GM19023 (cell line): ENCODE data around the gene LRG1.
"Not testable (repeated sequence)": the region's sequence is repeated elsewhere in the genome, so short reads cannot be mapped to it uniquely, and the experiment has no call there.

Experiments
- ATAC-seq: cut with Tn5 transposase; IDR thresholded peaks from one replicate; pipeline ENCODE4 v1.9.1; 2021; ENCODE audit warnings: mild to moderate bottlenecking, moderate library complexity; ENCODE audit not compliant: unreplicated experiment

The LRG1 gene

DNA sequence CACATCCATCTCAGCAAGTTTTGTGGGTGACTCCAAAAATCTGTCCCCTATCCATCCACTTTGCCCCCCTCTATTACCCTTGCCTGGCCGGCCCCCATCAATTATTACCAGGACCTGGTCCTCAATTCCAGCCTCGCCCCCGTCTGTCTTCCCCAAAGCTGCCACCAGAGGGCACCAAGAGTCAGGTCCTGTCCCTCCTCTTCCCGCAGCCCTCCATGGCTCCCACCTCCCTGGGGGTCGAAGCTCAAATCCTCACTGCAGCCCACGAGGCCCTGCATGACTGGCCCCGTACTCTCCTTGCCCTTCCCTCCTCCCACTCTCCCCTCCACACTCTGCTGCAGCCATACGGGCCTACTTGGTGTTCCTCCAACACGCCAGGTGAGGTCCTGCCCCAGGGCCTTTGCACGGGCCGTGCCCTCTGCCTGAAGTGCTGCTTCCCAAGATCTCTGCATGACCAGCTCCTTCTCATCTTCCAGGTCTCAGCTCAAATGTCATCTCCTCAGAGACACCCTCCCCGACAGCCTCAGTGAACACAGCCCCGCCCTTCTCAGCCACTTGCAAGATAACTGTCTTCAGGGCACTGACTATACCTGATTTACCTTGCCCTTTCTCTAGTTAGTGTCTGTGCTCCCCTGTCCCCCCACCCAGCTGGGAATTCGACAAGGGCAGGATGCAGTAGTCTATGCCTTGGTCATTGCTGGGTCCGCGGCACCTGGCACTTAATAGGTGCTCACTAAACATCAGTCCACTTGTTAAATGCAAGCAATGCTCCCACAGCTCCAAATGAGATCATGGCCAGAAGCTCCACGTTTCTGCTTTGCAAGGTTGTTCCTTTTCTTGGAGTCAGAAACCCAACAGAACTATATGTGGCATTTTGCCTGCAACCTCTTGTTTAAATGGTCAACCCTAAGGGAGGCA is 36.4 kb upstream of the LRG1 start:
- no peak for ATAC-seq

DNA sequence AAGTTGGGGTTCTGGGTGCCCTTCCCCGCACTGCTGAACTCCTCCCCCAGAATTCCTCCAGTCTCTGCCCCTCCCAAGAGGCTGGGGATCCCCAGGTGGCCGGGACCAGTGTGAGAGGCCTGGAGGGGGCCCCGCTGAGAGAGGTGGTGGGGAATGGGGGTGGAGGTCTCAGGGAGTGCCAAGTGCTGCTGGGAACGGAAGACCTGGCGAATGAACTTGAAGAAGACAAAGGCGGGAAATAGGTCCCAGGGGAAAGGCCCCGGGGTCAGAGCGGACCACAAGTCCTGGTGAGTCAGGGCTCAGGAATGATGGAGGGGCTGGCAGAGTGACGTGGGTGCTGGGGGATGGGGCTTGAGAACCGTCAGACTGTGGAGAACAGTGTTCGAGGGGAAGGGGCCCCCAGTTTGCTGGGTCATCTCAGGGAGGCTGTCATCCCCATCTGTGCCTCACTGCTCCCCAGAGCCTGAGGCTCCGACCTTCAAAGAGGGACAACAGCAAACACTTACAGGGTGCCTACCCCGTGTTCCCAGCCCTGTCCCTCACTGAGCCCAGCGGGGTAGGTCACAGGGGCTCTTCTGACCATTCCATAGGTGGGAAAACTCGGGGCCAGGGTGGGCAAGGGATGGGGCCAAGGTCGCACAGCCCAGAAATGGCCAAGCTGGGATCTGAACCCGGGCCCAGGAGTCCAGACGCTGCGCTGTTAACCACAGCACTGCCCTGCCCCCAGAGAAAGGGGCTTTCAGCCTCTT is 35.6 kb upstream of the LRG1 start:
- no peak for ATAC-seq

DNA sequence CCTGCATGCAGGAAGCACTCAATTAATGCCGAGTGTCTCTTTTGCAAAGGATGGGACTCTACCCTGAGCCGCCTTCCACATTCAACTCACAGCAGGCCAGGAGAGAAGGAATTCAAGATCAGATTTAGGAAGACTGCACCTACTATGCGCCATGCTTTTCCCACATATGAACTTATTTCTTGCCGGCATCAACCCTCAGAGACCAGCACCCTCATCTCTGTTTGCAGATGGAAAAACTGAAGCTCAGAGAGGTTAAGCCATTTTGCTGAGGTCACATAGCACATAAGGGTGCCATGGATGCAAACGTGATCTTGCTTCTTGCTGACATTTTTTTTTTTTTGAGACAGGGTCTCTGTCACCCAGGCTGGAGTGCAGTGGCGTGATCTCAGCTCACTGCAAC is 33.8 kb upstream of the LRG1 start:
- ATAC-seq, result no peak

DNA sequence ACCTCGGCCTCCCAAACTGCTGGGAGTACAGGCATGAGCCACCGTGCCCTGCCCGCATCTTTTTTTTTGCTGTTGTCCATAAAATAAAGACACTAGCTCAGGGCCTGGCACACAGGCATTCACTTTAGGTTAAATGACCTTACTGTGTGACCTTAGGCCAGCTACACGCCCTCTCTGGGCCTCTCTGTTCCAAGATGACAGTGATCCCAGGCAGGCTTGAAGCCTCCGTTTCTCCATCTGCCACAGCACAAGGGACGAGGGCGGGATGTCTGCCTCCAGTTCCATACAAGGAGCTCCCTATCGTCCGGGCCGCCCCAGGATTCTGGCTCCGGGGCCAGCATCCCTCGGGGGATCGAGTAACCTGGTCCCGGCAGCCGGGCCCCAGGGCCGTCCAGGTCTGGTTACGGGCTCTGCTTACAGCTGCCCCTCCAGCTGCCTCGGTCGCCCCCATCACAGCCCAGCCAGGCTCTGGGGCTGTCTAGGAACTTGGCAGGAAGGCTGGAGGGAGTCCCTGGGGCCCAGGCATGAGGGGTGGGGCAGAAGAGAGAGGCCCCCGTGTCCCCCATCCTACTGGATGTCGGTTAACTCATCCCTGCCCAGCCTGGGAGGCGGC is 31.6 kb upstream of the LRG1 start:
- no peak for ATAC-seq

DNA sequence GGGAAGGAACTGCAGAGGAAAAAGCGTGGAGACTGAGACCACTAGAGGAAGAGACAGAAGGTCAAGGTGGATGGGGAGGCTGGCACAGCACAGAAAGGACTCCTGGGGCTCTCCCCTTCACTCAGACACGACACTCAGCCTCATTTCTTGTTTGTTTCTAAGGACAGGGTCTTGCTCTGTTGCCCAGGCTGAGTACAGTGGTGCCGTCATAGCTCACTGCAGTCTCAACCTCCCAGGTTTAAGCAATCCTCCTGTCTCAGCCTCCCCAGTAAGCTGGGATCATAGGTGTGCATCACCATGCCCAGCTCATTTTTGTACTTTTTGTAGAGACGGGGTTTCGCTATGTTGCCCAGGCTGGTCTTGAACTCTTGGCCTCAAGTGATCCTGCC is 31.1 kb upstream of the LRG1 start:
- no peak for ATAC-seq

DNA sequence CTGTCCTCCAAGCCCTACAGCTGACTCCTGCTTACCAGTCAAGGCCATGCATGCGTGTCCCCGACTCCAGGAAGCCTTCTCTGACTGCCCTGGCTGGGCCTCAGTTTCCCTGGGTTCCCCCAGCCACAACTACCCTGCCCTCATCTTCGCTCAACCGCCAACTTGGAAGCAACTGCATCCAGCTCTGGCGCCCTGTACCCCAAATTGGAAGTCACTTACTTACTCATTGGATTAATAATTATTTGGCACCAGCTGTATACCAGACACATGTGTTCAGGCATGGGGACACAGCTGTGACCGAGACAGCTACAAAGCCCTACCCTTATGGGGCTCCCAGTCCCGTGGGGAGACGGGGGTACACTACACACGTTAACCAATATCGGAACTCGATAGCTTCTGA is 30.6 kb upstream of the LRG1 start:
- no peak for ATAC-seq

DNA sequence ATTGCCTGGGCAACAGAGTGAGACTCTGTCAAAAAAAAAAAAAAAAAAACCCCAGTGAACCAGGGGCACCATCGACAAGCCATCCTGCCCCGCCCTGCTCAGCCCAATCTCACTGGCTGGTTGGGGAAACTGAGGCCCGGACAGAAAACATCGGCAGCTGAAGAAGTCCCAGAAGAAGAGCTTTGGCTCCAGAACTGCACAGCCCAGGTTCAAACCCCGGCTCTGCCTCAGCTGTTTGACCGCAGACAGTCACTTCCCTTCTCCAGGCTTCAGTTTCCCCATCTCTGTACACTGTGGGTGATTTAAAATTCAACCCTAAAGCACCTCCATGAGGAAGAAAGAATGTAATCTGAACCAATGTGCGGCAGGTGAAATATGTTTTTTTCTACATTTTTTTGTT is 29.1 kb upstream of the LRG1 start:
- no peak for ATAC-seq

DNA sequence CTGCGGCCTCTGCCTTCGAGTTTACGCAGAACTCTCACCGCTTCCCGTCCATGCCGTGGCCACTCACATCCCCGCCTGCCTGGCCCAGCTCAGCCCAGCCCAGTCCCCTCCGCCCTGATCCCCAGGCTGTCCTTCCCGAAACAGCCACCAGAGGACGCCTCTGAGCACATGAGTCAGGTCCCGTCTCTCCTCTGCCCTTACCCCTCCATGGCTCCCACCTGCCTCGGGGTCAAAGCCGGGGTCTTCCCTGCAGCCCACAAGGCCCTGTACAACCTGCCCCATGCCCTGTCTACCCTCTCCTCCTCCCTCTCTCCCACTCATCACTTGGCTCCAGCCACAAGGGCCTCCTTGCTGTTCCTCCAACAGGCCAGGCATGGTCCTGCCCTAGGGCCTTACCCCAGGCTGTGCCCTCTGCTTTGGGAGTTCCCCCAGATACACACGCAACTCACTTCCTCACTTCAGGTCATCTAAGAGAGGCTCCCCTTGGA is 27.8 kb upstream of the LRG1 start:
- no peak for ATAC-seq

DNA sequence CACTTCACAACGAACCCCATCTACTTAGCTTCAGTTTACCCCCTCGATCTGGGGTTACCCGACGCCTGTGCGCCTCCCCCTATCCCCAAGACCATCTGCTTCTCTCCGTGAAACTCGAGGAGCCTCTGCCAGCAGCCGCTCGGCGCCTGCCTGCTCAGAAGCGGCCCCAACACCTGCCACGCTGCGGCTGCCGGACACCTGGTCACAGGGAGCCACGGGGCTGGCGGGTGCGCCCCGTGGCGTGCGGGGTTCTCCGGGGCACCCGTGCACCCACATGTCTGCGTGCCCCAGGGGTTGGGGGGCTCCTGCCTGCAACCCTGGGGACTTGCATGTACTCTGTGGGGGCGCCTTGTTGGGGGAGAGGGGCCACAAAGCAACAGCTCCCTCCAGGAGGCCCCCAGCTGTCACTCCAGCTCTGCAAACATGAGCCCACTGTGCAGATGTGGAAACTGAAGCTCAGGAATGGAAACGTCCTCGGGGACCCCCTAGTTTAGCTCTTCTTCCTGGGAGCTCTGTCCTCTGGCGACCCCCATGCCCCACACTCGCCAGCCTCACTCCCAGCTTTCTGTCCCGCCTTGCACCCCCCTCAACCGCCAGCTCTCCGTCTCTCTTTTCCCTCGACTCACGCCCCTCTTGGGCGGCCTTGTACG is 26.7 kb upstream of the LRG1 start:
- no peak for ATAC-seq

DNA sequence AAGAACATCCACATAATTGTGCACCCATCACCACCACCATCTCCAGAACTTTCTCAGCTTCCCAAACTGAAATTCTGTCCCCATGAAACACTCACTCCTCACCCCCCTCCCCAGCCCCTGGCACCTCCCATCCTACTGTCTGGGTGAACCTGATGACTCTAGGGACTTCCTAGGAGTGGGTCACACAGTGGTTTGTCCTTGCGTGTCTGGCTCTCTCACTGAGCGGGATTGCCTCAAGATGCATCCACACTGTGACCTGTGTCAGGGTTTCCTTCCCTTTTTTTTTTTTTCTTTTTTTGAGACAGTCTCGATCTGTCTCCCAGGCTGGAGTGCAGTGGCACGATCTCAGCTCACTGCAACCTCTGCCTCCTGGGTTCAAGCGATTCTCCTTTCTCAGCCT is 23.7 kb upstream of the LRG1 start:
- ATAC-seq, result not testable (repeated sequence)

DNA sequence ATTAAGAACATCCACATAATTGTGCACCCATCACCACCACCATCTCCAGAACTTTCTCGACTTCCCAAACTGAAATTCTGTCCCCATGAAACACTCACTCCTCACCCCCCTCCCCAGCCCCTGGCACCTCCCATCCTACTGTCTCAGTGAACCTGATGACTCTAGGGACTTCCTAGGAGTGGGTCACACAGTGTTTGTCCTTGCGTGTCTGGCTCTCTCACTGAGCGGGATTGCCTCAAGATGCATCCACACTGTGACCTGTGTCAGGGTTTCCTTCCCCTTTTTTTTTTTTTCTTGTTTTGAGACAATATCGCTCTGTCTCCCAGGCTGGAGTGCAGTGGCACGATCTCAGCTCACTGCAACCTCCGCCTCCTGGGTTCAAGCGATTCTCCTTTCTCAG is 22.2 kb upstream of the LRG1 start:
- ATAC-seq, result not testable (repeated sequence)

DNA sequence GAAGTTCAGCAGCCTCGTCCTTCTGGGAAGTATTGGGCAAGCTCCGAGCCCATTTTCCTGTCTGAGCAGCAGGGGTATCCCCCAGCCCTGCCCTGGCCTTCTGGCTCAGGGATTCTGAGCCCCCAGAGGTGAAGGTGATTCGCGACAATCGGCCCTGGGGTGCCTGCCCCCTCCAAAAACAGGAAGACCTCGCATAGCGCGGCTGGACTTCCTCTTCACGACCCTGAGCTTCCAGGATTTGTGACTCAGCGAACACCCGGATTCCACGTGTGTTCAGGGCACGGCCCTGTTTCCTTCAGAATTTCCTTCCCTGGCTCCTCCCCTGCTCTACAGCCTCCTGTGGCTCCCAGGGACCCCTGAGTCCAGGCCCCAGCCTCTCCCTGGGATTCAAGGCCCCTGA is 19.7 kb upstream of the LRG1 start, which contains the start of gene SEMA6B:
TSS of gene SEMA6B (minus strand) at position 116 of the 400 bp plus-strand sequence. CDS start 1,227 bp downstream, outside the sequence.
- ATAC-seq, result no peak

DNA sequence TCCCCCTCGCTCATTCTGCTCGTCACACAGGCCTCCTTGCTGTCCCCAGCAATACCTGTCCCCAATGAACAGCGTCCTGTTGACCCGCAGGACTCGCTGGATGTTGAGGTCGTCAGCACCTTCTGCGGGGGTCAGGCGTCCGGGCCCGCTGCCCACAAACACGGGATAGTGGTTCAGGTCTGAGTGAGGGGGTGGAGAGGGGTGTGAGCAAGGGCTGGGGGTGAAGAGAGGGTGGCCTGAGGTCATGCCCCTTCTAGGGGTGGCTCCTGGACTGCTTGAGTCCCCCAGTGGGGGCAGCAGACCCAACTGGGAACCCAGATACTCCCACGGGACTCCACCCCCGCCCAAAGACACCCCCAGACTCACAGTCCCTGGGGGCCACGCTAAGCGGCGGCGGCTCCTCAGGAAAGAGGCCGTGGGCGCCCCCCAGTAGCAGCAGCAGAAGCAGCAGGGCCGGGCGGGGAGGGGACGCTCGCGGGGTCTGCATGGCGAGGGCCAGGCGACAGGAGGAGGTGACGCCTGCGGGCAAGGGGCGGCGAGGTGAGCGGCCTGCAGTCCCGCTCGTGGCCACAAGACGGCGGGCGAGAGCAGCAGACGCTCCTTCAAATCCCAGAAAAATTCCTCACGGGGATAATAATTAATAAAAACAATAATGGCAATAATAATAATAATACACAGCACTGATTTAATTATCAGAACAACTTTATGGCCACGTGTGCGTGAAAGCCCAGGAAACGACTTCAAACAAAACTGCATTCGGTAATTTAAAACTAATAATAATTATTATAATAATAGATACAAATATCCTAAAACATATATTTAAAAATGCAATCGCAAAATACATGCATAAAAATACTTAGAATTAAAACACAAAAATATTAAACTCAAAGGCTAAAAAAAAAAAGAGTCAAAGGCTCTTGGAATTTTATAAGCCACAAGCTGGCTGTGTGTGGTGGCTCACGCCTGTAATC is 18.4 kb upstream of the LRG1 start:
- ATAC-seq, result no peak

DNA sequence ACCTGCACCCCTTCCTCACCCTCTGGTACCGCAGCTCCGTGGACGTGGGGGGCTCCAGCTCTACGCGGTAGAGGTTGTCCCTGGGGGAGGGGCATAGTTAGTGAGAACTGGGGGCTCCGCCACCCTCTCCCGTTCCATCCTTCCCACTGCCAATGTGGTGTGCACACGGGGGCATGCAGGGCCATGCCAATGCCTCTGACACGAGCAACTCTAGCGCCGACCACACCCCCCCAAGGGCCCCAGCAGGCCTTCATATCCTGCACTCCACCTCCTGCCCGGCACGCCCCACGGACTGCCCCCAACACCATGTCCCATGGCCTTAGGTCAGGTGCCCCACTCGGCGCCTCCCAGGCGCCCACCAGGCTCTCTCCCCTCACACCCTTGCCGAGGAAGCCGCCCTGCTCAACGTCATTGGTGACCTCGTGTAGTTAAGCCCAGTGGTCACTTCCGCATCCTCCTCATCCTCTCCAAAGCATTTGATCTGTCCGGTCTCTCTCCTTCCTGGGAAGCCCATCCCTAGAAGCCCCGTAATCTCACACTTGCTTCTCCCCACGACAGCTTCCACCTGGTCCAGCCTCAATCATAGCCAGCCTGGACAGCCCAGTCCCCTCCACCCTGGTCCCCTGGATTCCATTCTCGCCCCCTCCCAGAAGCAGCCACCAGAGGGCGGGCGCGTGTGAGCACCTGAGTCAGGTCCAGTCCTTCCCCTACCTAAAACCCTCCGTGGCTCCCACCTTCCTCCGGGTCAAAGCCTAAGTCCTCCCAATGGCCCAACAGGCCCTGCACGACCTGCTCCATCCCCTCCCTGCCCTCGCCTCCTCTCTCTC is 17.5 kb upstream of the LRG1 start:
- ATAC-seq, result no peak

DNA sequence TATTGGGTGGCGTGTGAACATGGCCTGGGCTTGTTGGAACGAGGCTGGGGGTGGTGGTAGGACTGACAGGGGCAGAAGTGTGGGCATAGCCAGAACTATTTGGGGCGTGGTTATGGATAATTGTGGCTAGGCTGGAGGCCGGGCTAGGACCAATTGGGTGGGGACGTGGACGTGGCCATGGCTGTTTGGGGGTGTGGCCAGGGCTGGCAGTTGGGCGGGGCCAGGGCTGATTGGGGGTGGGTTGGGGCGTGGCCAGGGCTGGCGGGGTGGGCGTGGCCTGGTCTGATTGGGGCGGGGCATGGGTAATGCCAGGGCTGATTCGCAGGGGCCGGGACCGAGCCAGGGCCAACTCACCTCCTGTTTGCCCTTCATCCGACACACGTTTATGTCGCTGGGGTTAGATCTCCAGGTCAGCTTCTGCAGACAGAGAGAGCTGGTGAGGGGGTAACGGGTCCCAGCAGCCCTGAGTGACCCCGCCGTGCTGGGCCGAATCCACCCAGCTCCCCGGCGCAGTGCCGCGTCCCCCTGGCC is 16.8 kb upstream of the LRG1 start:
- no peak for ATAC-seq

DNA sequence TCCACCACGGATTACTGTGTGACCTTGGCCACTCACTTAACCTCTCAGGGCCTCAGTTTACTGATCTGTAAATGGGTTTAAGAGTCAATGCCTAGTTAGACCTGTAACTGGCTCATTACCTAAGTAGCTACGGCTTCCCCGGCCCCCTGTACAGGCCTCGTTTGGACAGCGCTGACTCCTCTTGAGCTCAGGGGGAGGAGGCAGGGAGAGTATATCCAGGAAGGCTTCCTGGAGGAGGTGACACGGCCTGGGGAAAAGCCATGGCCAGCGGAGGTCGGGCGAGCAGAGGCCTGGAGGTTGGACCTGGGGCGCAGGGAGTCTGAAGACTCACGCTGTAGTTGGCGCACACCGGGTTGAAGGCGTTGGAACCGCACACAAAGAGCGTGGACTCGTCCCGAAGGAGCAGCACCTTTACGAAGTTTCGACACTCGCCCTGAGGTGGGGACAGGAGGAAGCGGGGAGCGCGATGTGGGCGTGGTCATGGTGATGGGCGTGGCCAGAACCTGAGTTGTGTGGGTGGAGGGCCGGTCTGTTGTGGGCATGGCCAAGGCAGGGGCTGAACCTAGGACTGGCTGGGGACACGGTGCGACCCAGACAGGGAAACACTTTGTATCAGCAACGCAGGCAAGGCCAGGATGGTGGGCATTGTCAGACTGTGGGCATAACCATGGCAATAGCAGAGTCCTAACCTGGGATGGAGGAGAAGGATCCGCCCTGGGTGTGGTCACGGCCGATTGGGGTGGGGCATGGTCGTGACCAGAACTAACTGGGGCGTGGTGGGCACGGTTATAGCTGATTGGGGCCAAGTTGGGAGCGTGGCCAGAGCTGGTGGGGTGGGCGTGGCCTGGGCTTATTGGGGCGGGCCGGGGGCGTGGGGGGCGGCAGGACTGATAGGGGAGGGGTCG is 16.1 kb upstream of the LRG1 start:
- ATAC-seq, result no peak

DNA sequence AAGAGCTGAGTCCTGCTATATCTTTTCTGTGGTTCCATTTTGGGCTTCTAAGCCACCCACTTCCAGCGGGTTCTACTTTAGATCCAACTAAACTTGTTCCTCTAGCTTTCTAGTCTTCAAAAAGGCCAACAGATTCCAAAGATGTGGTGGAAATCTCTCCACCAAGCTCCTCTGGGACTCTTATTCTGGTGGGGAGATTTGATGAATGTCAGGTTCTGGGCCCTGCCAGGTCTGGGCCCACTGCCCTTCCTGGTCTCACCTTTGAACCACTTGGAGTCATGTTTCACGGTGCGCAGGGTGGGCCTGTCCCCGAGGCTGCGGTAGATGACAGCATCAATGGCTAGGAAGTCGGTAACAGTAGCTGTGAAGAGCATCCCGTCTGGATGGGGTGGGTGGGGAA is 14.9 kb upstream of the LRG1 start:
- no peak for ATAC-seq

DNA sequence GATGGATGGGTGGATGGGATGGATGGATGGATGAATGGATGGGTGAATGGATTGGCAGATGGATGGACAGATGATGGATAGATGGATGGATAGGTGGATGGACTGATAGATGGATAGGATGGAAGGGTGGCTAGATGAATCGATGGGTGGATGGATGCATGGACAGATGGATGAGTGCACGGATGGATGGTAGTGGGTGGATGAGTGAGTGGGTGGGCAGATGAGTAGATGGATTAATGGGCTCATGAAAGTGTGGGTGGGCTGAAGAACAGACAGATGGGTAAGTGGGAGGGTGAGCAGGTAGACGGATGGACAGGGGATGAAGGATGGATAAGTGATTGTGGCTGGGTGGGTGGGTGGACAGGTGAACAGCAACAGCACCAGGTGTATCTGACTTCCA is 13.9 kb upstream of the LRG1 start:
- no peak for ATAC-seq
